TTC549 (cell line): ENCODE results near the gene COMMD4.
A peak's percentile ranks its signal among the peaks of the same experiment; 100 is the strongest.

Experiments used
- FAIRE-seq: peaks from 2 replicates; lab custom pipeline; 2012; peaks lifted over from hg19 to GRCh38; lab: Jason Lieb, UNC

COMMD4 gene

DNA sequence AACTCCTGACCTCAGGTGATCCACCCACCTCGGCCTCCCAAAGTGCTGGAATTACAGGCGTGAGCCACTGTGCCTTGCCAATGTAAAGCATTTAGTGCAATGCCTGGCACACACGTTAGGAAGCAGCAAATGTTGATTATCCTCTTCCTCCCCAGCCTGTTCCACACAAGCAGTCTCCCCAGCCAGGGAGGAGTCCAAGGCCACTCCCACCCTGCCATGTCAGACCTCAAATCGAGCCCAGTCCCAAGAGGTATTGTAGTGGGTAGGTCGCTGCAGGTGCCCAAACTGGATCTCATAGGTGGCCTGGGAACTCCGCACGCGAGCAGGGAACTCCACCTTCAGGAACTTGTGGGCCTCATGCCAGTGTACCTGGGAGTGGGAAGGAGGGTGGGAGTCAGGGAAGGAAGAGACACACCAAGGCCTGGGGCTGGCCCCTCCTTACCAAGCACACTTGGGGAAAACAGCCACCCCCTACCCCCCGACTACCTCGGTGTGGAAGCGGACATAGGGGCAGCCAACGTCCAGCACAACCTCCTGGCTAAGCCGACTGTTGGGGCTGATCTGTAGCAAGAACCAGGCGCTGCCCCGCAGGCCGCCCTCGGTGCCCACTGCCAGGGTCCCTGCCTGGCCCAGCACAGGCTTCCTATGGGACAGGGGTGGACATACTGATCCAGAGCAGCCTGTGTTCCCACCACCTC is 22.3 kb downstream of the COMMD4 start:
- no peak for FAIRE-seq

DNA sequence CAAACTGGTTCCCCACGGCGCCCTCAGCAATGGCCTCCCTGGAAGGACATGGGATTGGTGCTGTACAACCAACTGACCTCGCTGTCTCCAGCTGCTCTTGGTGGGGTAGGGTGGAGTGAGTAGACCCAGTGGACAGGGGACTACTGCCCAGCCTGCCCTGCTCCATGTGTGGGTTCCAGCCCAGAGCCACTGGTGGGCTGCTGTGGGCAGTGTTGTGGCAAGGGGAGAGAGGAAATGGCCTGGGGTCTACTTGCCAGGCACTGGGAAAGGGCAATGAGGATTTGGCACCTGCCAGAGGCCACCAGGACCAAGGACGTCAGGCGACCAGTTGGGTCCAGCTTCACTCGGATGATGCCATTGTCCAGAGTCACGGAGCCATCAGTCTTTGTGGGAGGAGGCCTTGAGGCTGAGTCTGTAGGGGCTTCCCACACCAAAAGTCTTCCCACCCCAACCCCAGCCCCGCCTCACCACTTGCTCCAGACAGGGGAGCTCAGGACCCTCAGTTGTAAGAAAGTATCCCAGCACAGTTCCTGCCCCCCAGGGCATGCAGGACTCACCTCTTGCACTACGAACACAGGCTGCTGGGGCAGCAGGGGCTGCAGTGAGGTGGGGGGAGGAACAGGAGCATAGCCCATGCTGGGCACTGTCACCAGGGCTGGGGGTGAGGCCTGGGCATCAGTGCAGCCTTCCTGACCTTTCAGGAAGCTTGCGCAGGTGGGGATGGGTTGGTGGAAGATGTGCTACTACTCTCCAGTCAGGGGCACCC is 23.1 kb downstream of the COMMD4 start:
- FAIRE-seq, result no peak

DNA sequence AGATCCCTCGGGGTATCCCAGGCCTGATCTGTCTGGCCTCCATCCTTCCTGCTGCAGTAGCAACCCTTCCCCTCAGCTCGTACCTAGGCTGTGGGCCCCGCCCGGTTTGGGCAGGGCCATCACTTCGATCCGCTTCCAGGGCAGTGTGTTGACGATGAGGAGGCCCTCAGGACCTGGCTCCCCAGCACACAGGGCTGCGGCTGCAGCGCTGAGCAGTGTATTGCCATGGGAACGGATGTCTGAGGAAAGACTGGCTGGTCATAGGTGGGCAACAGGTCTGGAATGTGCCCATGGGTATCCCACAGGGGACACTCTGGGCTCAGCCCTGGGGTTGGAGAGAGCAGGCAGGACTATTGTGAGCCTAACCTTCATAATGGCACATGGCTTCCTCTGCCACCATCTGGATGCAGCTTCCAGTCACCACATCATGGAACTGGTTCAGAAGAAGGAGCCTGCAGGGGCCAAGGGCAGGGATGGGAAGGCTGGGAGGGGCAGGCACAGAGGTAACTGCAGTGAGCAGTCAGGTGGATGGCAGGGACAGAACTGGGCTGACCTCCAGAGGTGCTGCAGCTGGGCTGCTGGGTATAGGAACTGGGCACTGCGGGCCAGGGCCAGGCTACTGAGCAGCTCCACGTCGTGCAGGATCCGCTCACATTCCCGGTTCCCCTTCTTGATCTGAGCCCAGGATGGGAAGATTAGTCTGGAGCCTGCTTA is 23.8 kb downstream of the COMMD4 start:
- no peak for FAIRE-seq

DNA sequence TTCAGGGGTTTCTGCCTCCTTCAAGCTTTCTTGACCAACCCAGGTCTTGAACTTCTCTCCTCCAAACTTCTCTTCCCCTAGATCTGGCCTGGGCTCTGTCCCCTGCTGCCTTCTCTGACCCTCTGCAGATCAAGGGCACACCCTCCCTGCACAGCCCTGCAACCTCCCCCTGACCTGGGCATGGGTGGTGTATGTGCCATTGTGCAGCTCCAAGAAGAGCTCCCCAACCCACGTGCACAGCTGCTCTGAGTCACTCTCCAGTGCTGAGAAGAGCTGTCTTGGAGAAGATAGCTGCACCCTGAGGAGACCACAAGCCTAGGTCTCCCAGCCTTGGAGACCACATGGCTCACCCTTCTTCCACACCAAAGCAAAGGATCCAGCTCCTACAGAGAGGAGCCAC is 24.5 kb downstream of the COMMD4 start:
- no peak for FAIRE-seq

DNA sequence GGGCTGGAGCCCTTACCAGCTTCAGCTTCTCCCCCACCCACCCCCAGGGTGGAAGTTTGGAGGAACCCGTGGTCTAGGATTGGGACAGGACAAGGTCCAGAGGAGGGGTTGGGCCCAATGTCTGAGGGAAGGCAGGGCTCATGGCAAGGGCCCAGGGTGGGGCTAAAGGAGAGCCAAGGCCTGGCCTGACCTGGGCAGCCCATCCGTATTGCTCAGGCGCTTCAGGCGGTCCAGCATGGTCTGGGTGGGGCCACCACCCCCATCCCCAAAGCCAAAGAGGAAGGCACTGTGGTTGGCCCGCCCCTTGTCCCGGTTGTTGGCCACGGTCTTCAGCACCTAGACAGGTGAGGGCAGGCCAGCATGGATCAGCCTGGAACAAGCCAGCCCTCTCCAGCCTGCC is 25.0 kb downstream of the COMMD4 start:
- FAIRE-seq, result no peak

DNA sequence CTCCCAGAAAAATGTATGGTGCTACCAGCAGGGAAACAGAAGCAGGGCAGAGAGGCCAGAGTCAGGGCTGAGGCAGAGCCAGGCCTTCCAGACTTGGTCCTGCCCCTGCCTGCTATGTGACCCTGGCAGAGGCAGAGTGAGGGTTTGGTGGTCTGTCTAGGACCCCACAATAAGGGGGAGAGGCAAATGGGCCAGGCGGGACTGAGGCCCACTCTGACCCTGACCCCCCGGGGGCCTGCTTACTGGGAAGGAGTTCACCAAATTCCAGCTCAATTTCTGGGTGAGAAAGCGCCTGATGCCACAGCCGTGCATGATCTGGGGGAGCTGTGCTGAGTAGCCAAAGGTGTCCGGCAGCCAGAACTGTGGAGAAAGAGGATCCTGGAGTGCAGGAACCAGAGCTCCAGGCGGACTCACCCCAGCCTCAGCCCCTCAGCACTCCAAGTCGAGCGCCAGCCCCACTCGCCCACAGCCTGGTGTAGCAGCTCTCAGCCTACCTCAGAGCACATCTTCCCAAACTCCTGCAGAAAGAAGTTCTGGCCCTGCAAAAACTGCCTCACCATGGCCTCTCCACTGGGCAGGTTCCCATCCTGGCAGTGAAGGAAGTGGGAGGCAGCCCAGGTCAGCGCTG is 25.6 kb downstream of the COMMD4 start:
- FAIRE-seq, result no peak

DNA sequence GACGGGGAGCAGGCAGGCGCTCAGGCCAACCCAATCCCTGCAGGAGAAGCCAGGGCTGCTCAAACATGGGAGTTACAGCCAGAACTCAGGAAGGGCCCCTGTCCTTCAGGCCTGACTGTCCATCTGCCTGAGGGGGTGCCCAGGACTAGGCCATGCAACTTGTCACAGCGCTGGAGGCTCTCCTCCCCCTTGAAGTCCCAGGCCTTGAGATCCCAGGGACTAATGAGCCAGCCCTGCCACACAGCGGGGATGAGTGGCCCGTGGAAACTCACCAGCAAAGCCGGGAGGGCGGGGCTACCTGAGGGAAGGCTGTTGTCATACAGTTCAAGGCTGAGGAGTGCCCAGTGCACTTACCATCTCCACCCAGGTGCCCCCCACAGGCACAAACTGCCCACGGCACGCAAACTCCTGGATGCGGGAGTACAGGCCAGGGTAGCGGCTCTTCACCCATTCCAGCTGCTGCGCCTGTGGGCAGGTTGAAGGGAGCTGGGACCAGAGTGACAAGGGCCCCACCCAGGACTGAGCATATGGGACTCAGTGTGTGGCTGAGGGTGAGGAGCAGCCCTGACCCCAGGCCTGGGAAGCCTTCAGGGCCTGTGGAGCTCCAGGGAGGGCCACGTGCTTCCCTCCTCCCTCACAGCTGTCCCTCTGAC is 26.3 kb downstream of the COMMD4 start:
- FAIRE-seq, result no peak

DNA sequence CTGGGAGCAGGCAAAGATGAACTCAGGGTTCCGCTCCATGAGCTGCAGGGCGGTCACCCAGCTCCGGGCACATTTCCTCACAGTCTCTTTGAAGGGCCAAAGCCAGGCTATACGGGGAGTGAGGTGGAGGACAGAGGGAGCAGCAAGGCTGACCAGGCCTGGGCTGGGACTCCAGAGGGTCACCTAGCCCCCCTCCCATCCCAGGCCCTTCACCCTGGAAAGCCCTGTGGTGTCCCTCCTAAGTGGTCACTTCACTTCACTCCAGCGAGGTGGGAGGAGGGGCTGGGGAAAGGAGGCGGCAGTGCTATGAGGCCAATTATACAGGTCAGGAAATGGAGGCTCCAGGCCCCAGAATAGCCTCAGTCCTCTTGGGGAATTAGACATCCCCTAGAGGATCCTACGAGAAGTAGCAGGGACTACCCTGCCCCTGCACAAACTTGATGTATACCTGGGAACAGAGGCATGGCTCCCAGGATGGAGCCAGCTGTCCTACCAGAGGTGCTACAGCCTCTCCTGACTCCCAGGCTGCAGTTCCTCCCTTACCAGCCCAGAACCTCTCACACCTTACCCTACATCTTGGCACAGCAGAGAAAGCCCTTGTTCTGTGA is 26.9 kb downstream of the COMMD4 start:
- no peak for FAIRE-seq

DNA sequence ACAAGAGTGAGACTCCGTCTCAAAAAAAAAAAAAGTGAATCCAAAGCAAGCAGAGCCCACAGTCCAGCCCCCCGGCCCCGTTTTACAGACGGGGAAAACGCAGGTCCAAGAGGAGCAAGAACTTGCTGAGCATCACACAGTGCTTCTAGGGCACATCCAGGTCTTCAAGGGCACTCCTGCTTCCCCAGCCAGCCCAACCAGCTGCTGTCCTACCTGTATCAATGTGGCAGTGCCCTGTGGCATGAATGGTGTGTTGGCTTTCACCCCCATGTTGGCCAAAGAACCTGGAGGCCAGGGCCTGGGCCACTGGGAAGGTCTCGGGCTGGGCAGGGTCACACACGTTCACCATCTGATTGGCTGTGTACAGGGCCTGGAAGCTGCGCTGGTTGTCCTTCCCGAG is 27.9 kb downstream of the COMMD4 start:
- FAIRE-seq, result no peak

DNA sequence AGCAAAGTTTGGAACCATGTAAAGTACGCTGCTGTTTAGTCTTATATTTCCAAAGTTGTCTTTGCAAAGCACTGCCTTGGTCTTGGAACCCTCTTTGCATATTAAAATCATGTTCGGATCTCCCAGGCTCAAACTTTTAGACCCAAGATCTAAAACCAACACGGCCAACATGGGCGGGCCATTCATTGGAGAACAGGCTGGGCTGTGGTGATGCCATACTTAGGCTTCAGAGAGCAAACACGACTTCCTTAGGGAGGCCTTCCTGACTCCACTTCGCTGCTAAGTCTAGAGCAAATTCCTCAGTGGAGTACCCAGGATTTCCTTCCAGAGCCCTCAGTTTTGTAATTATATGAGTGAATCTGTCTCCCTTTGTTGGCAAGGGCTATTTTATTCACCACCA is 29.0 kb downstream of the COMMD4 start:
- no peak for FAIRE-seq

DNA sequence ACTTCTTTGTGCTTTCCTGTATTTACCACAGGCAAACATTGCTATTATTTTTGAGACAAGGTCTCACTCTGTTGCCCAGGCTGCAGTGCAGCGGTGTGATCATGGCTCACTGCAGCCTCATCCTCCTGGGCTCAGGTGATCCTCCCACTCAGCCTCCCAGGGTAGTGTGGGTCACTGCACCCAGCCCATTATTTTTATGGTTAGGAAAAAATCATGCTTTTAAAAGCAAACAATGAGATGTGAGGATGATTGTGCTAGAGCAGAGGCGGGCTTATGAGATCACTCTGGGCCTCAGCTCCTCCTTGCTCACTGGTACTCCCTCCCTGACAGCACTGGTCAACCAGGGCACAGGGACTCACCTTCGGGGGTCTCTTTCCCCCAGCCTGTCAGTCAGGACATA is 30.3 kb downstream of the COMMD4 start:
- FAIRE-seq, result no peak

DNA sequence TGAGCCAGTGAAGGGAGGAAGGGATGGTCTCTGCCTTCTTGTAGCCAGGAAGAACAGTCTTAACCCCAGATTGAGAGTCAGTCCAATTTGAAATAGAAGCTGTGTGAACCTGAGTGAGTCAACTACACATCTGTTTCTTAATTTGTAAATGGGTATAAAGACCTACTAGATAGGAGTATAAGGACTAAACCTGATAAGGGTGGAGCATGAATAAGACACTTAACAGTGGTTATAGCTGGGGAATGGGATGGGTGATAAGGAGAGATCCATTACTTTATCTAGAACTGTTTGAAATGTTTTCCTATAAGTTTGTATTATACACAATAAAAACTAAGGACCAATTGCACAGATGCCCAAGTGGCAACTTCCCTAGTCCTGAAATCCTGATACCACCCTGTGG is 31.1 kb downstream of the COMMD4 start:
- FAIRE-seq, result no peak

DNA sequence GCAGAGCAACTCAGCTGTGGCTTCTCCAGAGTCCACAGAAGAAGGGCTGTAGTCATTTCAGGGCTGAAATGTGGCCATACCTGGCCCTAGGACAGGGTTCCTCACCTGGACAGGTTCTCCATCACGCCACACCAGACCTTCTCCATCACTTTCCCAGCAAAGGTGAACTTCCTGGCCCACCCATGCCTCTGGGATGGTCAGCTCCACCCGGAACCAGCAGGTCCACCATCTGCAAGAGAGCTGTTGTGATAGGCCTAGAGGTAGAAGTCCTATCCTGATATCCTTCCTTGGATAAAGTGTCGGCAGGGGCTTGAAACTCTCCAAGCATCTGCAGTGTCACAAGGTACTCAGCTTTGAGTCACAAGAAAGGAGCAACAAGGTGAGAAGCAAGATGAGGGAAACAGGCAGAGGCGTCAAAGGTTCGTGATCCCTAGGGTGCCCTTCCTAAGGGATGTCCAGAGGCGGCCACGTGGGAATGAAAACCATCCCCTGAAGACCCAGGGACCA is 31.6 kb downstream of the COMMD4 start:
- FAIRE-seq, result no peak

DNA sequence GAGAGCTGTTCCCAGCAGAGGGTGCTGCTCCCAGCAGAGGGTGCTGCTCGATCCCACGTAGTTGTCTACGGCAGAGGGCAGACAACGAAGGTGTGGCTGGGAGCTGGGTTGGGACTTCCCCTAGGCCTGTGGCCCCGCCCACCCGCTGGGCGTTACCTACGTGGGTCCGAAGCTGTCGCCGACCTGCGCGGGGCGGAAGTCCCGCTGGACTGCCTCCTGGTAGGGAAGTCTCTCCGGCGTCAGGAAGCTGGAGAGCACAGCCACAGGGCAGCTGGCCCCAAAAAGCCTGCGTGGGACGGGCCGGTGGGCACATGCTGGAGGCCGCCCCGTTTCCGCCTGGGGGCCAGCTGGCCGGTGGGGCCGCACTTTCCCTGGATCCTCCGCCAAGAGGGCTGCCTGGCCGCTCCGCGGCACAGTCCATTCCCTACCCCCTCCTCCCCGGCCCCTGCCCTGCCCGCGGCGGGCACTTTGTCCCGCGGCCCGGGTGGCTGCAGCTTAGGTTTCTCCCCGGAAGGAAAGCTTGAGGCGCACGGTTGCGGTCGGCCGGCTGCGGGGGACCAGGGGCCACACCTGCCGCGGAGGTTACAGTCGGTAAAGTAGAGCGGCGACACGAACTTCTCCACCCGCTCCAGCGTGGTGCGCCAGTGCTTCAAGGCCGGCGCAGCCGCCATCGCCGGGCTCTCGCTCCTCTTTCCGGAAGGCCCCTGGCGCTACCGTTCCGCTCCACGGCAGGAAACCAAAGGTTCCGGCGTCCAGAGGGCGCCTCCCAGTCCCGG is 32.2 kb downstream of the COMMD4 start, which contains the start of gene MAN2C1:
MAN2C1 (minus strand) TSS at position 695 of the 776 bp plus-strand sequence; CDS start at position 671, 24 bp downstream.
- peak; percentile 40 for FAIRE-seq

DNA sequence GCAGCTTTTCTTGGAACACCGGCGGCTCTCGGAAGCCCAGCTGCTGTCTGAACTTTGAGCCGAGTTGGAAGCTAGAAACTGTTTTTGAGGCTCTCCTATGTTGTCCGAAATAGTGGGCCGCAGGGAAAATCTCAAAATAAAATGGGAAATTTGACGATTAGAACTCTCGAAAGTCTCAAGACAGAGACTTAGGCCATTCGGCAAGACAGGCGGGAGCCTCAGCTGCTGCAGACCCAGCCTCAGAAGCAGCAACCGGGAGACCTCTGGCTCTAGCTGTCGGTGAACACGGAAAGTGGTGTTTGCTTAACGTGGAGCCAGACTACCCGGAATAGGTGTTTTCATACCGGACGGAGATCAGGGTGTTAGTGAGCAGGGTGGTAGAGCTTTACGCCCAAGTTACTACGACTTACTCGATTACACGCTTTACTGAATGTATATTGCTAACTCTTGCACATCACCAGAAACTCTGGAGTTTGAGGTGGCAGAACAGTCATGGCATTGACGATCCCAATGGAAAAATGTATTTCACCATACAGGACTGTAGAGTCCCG is 32.9 kb downstream of the COMMD4 start:
- FAIRE-seq, result no peak

DNA sequence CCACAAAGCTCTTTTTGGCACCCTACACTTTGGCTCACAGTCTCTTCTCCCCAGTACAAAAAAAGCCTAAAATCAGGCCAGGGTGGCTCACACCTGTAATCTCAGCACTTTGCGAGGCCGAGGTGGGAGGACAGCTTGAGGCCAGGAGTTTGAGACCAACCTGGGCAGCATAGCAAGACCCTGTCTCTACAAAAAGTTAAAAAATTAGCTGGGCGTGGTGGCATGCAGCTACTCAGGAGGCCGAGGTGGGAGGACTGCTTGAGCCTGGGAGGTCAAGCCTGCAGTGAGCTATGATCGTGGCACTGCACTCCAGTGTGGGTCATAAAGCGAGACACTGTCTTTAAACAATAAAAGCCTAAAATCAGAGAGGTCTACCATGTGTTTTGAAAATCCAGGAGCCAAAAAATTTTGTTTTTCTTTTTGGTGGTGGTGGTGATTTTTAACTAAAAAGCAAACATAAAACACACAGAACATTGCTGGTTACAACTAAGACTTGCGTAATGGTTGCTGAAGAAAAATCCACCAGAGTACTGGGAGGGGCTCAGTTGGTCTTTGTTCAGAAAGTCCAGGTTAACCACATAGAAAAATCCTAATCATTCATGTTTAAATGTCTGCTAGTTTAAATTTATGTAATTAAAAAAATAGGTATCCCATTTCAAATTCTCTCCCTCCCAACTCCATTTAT is 34.2 kb downstream of the COMMD4 start:
- FAIRE-seq, result no peak

DNA sequence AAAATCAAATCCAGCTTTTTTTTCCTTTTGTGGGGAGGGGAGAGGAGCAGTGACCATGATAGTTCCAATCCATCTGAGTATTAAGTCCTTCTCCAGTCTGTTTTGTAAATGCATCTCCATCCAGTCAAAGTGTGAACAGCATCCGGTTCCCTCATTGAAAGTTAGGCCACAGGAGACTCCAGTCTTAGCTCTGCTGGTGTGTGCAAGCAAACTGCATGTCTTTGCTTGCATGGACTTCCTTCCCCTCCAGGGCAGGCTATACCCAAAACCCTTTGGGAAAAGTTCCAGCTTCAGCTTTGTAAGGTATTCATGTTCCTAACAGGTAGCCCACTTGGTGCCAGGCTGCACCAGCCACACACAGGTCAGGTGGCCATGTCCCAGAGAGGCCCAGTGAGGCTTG is 35.6 kb downstream of the COMMD4 start:
- no peak for FAIRE-seq

DNA sequence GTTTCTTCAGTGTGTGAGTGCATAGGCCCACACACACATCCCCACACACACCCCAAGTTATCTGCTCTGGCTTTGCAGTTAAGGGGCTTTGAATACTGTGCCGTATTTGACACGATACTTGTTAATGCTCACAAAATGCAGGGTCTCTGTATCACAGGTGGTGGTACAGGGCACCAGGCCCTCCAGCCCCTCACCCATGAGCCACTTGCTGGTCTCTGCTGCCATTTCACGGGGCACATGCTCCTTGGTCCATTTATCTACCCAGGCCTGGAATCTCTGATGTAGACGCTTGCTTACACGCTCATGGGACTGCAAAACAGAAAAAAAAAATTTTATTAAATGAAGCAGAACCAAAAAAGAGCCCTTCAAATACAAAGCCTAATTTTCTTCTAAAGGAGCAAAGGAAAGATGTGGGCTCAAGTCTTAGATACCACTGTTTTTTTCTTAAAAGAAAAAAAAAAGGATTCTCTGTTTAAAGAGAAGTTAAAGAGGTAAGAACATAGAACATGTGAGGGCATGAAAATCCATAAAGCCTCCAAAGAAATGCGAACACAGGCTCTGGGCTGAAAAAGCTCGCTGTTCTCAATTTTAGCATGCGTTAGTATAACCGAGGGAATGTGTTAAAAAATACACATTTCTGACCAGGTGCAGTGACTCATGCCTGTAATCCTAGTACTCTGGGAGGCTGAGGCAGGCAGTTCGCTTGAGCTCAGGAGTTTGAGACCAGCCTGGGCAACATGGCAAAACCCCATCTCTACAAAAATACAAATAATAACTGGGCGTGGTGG is 36.2 kb downstream of the COMMD4 start:
- no peak for FAIRE-seq

DNA sequence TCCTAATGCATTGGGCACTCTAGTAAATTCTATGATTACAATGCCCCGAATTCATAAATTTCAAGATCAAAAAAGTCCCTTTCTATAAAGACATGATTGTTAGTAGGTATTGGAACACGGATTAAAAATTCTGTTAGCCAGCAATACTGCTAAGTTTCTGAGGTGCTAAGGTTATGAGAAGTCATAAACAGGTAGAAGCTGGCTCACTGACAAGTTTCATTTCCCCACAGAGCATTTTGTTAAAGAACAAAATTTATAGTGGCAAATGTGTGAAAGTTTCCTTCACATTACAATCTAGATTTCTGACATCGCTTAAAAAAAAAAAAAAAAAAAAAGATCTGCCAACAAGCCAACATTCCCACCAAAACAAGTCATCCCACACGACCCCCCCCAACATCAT is 44.9 kb downstream of the COMMD4 start:
- FAIRE-seq, result no peak
